ENCODE results near the gene ZNF609. TPM values are rescaled to one million over a fixed set of nuclear protein-coding genes. Genes with fewer than 3 reads are reported as not detected.

ZNF609 gene
- total and polyA plus RNA-seq, 10 of the 15 experiments (the other 5 are each of a cell fraction or from before 2014, with no cell fraction given), result 5.1 to 35.3 (median 13.6) TPM

DNA sequence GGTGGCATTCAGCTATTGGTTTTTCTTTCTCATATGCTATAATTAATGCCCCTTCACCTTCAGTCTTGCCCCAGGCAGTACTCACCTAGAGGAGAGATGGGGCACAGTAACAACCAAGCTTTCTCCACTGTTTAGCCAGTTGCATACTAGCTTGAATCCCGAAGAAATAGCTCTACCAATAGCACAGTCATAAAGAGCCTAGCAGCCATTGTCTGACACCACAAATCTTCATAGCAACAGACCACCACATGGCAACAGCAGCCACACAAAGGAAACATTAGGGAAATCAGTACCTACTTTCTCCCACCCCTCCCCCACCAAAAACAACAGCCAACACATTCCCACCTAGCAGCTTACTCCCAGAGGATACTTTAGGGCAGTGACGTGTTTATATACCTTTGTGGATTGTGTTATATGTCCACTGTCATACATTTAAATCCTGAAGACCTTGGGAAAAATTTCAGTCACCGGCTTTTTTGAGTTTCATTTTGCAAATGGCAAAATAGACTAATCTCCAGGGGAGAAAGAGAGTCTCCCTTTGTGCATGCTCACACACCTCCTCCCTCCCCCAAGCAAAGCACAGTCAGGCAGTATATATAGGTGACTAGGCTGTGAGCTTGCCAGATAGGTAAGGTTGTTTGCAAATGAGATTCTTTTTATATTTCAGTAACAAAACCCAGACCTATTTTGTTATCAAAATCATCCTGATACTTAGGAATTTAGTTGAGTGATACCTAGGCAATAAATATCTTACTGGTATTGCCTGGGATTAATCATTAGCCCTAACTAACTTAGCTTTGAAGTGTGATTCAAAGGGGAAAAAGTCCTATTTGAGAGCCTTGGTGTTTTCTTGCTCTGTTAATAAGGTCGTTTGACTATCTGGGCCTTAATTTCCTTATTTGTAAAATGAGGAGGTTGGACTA, 174.5 kb downstream of the ZNF609 start (continued):
- TF ChIP-seq SREBF1 (IDR thresholded peaks at IDR 0.05; ENCODE audit: low read length) (no peak), RAD51 (IDR thresholded peaks at IDR 0.05) (no peak; the same call in 1 of the 2 replicates), FOS (IDR thresholded peaks at IDR 0.05; ENCODE audit: borderline replicate concordance, extremely low read depth, insufficient read length) (no peak), BCL11A (IDR thresholded peaks at IDR 0.05; ENCODE audit: low read depth, low read length) (peak; percentile 93), SRF (IDR thresholded peaks at IDR 0.05; ENCODE audit: low read depth in 2 of 2, low read length in 2 of 2) (no peak), ZNF622 (IDR thresholded peaks at IDR 0.05) (no peak), SPI1 (IDR thresholded peaks at IDR 0.05; ENCODE audit: borderline replicate concordance, insufficient read depth, low read depth, low read length) (no peak), ZNF274 (IDR thresholded peaks at IDR 0.05; ENCODE audit: insufficient read depth, insufficient read length) (no peak), TBL1XR1 (IDR thresholded peaks at IDR 0.05; ENCODE audit: low read depth, low read length) (peak; percentile 94), PAX5 (IDR thresholded peaks at IDR 0.05; ENCODE audit: borderline replicate concordance, low read depth, low read length) (peak; percentile 88), CBX5 (IDR thresholded peaks at IDR 0.05; ENCODE audit: low read depth) (0 out of 2 replicates have a peak, but pooled peaks have one; percentile 30), EED (IDR thresholded peaks at IDR 0.05; ENCODE audit: low read depth) (peak; percentile 94), POU2F2 (IDR thresholded peaks at IDR 0.05; ENCODE audit: borderline replicate concordance, low read depth, low read length) (peak; percentile 96), RB1 (IDR thresholded peaks at IDR 0.05; ENCODE audit: borderline replicate concordance) (peak; percentile 59; the same call in 1 of the 2 replicates), TCF12 (IDR thresholded peaks at IDR 0.05; ENCODE audit: low read depth, low read length) (peak; percentile 80), NR2F1 (conservative IDR thresholded peaks at IDR 0.05) (peak; percentile 40; the same call in 1 of the 2 replicates), CHD4 (IDR thresholded peaks at IDR 0.05) (no peak), GATAD2B (conservative IDR thresholded peaks at IDR 0.05; ENCODE audit: low read depth) (peak; percentile 99), CEBPB (IDR thresholded peaks at IDR 0.05; ENCODE audit: borderline replicate concordance in 1 of 2, low read depth in 2 of 2, low read length in 2 of 2) (no peak), ZNF217 (IDR thresholded peaks at IDR 0.05) (0 out of 2 replicates have a peak, but pooled peaks have one; percentile 70), STAT1 (conservative IDR thresholded peaks at IDR 0.05) (0 out of 2 replicates have a peak, but pooled peaks have one; percentile 39), BMI1 (IDR thresholded peaks at IDR 0.05; ENCODE audit: borderline replicate concordance) (peak; percentile 90), NBN (IDR thresholded peaks at IDR 0.05) (peak; percentile 91), SMC3 (IDR thresholded peaks at IDR 0.05; ENCODE audit: borderline replicate concordance, low read length) (peak; percentile 21; the same call in 1 of the 2 replicates)
- TF ChIP-seq, protein P1, sequence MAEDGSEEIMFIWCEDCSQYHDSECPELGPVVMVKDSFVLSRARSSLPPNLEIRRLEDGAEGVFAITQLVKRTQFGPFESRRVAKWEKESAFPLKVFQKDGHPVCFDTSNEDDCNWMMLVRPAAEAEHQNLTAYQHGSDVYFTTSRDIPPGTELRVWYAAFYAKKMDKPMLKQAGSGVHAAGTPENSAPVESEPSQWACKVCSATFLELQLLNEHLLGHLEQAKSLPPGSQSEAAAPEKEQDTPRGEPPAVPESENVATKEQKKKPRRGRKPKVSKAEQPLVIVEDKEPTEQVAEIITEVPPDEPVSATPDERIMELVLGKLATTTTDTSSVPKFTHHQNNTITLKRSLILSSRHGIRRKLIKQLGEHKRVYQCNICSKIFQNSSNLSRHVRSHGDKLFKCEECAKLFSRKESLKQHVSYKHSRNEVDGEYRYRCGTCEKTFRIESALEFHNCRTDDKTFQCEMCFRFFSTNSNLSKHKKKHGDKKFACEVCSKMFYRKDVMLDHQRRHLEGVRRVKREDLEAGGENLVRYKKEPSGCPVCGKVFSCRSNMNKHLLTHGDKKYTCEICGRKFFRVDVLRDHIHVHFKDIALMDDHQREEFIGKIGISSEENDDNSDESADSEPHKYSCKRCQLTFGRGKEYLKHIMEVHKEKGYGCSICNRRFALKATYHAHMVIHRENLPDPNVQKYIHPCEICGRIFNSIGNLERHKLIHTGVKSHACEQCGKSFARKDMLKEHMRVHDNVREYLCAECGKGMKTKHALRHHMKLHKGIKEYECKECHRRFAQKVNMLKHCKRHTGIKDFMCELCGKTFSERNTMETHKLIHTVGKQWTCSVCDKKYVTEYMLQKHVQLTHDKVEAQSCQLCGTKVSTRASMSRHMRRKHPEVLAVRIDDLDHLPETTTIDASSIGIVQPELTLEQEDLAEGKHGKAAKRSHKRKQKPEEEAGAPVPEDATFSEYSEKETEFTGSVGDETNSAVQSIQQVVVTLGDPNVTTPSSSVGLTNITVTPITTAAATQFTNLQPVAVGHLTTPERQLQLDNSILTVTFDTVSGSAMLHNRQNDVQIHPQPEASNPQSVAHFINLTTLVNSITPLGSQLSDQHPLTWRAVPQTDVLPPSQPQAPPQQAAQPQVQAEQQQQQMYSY (CRISPR knock-in tag; IDR thresholded peaks at IDR 0.05), result no peak
- TF ChIP-seq, protein P2, sequence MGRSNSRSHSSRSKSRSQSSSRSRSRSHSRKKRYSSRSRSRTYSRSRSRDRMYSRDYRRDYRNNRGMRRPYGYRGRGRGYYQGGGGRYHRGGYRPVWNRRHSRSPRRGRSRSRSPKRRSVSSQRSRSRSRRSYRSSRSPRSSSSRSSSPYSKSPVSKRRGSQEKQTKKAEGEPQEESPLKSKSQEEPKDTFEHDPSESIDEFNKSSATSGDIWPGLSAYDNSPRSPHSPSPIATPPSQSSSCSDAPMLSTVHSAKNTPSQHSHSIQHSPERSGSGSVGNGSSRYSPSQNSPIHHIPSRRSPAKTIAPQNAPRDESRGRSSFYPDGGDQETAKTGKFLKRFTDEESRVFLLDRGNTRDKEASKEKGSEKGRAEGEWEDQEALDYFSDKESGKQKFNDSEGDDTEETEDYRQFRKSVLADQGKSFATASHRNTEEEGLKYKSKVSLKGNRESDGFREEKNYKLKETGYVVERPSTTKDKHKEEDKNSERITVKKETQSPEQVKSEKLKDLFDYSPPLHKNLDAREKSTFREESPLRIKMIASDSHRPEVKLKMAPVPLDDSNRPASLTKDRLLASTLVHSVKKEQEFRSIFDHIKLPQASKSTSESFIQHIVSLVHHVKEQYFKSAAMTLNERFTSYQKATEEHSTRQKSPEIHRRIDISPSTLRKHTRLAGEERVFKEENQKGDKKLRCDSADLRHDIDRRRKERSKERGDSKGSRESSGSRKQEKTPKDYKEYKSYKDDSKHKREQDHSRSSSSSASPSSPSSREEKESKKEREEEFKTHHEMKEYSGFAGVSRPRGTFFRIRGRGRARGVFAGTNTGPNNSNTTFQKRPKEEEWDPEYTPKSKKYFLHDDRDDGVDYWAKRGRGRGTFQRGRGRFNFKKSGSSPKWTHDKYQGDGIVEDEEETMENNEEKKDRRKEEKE (IDR thresholded peaks at IDR 0.05), result no peak
